HG03039 (cell line): ENCODE data around the gene HELZ.
"Not testable (repeated sequence)": the region's sequence is repeated elsewhere in the genome, so short reads cannot be mapped to it uniquely, and the experiment has no call there.

ENCODE experiments used
- ATAC-seq: cut with Tn5 transposase; IDR thresholded peaks from one replicate; pipeline ENCODE4 v1.9.1; 2021; ENCODE audit warnings: mild to moderate bottlenecking, moderate library complexity; ENCODE audit not compliant: unreplicated experiment

The HELZ gene

DNA sequence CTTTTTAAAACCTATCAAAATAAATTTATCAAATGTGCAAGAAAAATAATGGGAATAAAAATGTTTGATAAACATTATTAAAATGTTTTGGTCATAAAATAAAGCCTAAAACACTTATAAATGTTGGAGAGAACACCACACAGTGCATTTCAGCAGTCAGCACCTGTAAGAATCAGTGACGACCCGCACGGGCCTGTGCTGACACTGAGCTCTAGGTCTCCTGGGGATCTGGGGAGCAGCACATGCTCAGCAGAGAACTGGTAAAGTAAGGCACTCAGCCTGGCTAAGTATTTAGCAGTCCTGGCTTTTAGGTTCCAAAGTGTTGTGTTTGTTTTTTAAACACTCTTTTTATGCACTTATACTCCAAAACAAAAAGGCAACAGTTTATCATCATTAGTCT, 46.9 kb downstream of the HELZ start:
- no peak for ATAC-seq

- ATAC-seq, result not testable (repeated sequence)
These were observed 48.0 kb downstream of the HELZ start for GRCh38 chr17:67197023-67197422.

DNA sequence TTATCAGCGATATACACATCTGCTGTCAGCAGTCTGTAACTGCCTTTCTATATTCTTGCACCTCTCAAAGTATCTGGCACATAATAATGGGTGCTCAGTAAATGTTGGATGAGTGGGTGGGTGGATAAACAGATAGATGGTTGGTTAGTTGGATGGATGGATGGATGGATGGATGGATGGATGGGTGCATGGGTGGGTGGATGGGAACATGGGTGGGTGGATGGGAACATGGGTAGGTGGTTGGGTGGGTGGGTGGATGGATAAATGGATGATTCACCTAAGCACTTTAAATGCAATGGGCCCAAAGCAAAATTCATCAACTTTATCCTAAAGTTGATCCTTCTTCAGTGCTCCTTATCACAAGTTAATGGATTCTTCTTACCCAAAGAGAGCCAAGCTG, 48.6 kb downstream of the HELZ start:
- no peak for ATAC-seq

- no peak for ATAC-seq
These were observed 50.9 kb downstream of the HELZ start for GRCh38 chr17:67194134-67194533.

- no peak for ATAC-seq
These were observed 57.1 kb downstream of the HELZ start for GRCh38 chr17:67187927-67188326.

DNA sequence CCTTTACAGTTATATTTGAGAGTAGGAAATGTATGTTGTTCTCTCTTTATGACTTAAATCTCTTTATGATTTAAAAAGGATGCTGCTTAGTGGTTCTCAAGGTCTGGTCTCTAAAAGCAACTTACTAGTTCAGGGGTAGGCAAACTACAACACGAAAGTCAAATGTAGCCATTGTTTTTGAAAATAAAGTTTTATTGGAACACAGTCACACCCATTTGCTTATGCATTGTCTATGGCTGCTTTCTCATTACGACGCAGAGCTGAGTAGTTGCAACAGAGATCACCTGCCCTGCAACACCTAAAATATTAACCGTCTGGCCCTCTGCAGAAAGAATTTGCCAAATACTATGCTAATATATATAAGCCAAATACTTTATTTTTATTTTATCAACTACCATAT, 58.2 kb downstream of the HELZ start:
- ATAC-seq, result no peak

GRCh38 chr17:67183531-67183930, 61.5 kb downstream of the HELZ start:
- ATAC-seq, result no peak

DNA sequence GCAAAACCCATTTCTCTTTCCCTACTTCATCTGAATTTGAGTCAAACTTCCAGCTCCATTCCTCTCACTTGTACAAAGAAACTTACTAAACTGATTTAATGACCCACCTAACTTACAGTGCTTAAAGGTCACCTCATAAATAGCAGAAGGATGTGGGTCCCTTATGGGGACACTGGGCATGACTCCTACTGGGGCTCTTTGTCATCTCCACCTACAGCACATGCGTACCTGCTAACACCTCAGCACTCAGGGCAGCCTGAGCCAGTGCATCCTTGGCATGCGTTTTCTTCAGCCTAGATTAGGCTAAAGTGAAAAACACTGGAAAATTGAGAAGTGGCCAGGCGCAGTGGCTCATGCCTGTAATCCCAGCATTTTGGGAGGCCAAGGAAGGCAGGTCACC, 63.2 kb downstream of the HELZ start:
- ATAC-seq, result no peak

- ATAC-seq, result no peak
These were observed 64.7 kb downstream of the HELZ start for GRCh38 chr17:67180275-67180674.

- no peak for ATAC-seq
These were observed 66.4 kb downstream of the HELZ start for GRCh38 chr17:67178555-67178954.

- no peak for ATAC-seq
These were observed 67.3 kb downstream of the HELZ start for GRCh38 chr17:67177732-67178131.

DNA sequence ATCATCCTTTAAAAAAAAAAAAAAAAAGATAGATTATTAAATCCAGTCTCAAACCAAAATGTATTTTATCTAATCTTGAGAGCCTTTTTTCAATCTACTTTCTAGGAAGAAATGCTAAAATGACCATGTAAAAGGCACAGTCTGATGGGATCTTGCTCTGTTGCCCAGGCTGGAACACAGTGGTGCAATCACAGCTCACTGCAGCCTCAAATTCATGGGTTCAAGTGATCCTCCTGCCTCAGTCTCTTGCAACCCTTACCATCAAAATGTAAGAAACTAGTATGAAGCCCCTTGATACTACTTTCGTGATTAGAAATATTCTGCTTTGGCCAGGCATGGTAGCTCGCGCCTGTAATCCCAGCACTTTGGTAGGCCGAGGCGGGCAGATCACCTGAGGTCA, 70.8 kb downstream of the HELZ start:
- no peak for ATAC-seq

DNA sequence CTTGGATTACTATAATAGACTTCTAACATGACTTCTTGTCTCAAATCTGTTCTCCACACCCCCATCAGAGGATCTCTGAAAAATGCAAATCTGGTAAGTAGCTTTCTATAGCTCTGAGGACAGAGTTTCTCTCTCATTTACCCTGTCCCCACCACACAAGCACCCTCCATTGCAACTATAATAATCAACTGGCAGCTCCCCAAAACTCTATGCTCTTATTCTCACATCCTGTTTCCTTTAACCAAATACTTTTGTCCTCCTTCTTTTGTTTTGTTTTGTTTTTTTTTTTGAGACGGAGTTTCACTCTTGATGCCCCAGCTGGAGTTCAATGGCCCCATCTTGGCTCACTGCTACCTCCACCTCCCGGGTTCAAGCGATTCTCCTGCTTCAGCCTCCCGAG, 73.4 kb downstream of the HELZ start:
- ATAC-seq, result peak; percentile 87

GRCh38 chr17:67168496-67168895, 76.5 kb downstream of the HELZ start:
- ATAC-seq, result no peak

DNA sequence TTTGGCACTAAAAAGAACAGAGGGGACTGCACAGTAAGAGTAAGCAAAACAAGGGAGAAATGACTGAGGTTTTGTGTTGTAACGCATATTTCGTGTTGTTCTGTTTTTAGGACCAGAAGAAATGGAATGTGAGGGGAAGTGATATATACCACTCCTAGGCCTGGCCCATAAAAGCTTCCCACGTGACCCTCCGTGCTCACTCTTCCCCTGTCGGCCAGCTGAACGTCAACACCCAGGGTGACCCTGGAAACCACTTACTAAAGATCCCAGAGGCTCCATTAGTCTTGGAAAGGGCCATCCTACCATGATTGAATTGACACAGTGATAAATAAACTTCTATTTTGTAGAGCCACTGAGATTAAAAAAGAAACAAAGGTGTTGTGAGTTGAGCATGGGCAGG, 79.8 kb downstream of the HELZ start:
- ATAC-seq, result no peak

GRCh38 chr17:67164302-67164701, 80.7 kb downstream of the HELZ start:
- no peak for ATAC-seq

DNA sequence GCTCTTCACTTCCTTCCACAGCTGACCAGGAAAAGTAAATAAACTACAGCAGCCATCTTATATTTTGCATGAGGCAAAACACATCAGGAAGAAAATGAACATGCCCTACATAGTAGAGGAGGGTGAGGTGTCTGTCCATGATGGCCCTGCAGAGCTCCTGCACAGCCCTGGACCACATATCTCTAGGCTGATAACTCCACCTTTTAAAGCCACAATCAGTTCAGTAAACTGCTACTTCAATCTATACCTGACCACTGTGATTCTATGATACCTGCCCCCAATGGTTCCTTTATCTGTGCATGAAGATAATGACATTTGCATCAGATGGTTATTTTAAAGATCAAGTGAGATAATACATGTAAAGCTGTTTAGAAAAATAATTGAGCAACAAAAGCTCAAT, 82.2 kb downstream of the HELZ start:
- ATAC-seq, result no peak

GRCh38 chr17:67161573-67161972, 83.4 kb downstream of the HELZ start:
- ATAC-seq, result no peak

DNA sequence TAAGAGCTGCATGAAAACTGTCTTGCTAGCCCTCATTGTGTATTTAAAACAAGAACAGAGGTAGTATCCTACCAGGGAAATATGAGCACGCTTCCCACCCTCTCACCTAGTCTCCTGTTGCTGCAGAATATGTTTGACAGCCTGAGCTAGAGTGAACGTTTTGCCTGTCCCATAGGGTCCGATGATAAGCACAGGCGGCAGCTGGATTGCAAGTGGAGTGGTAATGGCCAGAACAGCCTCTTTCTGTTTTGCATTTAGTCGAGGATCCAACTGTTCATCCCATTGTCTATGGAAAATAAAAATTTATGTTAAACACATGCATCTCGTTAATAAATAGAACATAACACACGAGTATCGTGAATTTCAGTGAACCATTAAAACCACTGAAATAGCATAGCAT, 84.2 kb downstream of the HELZ start:
- ATAC-seq, result no peak

- ATAC-seq, result no peak
These were observed 87.0 kb downstream of the HELZ start for GRCh38 chr17:67157732-67158639.

DNA sequence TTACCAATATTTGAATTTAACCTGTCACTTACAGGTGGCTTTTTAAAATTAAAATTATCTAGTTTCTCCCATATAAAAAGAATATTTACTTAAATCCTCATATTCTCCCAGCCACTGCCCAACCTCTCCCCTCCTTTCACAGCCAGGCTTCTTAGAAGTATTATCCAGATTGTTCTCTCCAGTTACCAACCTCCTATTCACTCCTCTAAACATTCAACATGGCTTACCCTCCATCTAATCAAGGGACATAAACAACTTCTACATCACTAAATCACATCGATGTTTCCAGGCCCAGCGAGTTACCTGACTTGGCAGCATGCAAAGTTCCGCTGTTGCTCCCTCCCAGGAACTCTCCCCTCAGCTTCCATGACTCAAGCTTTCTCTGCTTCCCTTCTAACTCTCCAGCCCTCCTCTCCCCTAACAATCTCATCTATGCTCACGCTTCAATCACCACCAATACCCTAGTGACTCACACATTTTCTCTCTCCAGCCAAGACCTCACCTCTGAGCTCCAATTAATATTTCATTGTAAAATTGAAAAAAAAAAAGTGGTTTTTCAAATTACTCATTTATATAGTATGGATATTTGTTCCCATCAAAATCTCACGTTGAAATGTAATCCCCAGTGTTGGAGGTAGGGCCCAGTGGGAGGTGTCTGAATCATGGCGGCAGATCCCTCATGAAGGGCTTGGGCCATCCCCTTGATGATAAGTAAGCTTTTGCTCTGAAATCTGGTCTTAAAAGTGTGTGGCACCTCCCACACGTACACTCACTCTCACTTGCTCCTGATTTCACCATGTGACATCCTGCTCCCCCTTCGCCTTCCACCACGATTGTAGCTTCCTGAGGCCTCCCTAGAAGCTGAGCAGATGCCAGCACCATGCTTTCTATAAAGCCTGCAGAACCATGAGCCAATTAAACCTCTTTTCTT, 88.5 kb downstream of the HELZ start:
- no peak for ATAC-seq

DNA sequence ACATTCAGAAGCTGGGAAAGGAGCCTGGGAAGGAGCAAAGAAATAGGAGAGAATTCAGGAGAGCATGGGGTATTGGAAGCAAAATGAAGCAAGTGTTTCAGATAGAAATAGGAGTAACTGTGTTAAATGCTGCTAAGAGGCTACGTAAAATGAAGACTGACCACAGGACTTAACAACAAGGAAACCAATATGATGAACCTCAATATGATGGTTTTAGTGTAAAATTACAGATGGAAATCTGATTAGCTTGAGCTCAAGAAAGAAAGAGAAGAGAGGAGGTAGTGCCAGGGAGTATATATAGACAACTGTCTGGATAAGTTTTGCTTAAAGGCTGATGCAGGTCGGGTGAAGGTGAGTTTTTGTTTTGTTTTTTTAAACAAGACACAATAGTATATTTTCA, 92.2 kb downstream of the HELZ start:
- no peak for ATAC-seq
